Prostate gland (tissue), 2 donors: ENCODE measurements around the gene PLXNC1.

Experiments
- POLR2A ChIP-seq: fragments of 450-650 bp; IDR thresholded peaks from one replicate; pipeline ENCODE4 v1.6.1; 2016; ENCODE audit warnings: antibody characterized with exemption, mild to moderate bottlenecking
- POLR2AphosphoS5 ChIP-seq: sonication (generic); formaldehyde crosslinking; IDR thresholded peaks from one replicate; pipeline ENCODE4 v1.6.1; 2017; ENCODE audit warnings: antibody characterized with exemption
- TF ChIP-seq, protein P1 (sequence below), 4 experiments: fragments of 200-600 bp in 2 of 4; fragments of 450-650 bp in 2 of 4; sonication (generic) in 2 of 4; IDR thresholded peaks; 1 replicate in 3 of 4; 2 replicates in 1 of 4; pipeline ENCODE4 v1.5.1; 2016 to 2019; ENCODE audit warnings: antibody characterized with exemption in 4 of 4, mild to moderate bottlenecking in 2 of 4, moderate library complexity in 2 of 4

DNA sequence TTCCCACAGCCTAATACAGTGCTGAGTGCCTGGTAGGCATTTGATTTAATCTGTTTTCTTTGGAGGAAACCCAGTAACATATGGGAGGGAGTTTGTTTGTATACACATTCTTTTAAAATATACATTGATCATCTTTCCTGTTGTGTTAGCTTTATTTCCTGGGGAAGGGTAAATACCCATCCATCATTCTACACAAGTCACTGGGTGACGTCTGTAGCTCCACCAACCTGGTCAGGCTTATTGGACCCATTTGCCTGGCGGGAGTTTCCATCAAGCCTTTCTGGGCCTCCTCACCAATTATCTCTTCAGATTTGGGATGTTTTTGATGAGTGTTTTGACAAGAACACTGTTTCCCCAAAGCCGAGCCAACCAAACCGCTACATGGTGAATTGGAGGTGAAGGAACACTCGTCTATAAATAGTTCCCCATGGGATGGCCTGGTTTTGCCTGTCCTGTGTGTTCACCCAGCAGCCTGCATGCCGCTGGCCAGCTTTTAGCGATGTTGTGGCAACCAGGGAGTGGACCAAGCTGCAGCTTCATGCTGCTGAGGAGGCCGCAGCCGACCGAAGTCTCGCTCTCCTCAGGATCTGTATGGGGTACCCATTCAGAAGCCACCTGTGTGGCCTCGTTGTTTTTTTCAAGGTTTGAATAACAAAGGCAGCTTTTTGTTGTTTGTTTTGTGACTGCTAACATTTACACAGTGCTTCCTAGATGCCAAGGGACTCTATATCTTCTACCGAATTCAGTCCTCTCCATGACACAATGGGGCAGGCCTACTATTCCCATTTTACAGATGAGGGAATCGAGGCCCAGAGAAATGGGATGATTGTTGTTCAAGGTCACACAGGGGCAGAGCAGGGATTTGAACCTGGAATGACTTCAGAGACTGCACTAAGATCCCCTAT is 22.6 kb downstream of the PLXNC1 start:
- TF ChIP-seq, protein P1, sequence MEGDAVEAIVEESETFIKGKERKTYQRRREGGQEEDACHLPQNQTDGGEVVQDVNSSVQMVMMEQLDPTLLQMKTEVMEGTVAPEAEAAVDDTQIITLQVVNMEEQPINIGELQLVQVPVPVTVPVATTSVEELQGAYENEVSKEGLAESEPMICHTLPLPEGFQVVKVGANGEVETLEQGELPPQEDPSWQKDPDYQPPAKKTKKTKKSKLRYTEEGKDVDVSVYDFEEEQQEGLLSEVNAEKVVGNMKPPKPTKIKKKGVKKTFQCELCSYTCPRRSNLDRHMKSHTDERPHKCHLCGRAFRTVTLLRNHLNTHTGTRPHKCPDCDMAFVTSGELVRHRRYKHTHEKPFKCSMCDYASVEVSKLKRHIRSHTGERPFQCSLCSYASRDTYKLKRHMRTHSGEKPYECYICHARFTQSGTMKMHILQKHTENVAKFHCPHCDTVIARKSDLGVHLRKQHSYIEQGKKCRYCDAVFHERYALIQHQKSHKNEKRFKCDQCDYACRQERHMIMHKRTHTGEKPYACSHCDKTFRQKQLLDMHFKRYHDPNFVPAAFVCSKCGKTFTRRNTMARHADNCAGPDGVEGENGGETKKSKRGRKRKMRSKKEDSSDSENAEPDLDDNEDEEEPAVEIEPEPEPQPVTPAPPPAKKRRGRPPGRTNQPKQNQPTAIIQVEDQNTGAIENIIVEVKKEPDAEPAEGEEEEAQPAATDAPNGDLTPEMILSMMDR (IDR thresholded peaks at IDR 0.05) = no peak
- TF ChIP-seq POLR2A (no peak), POLR2AphosphoS5 (no peak)
